ENCODE results near the gene EIF2S3B. TPM values are rescaled to one million over a fixed set of nuclear protein-coding genes. Genes with fewer than 3 reads are reported as not detected.
"Not testable (repeated sequence)": the region's sequence is repeated elsewhere in the genome, so short reads cannot be mapped to it uniquely, and the experiment has no call there.

Gene EIF2S3B
- total RNA-seq: 1.9 TPM

GRCh38 chr12:10505620-10506019 lies at the start of gene EIF2S3B:
TSS of gene EIF2S3B (plus strand) at chr12:10505890. CDS start at chr12:10505903, 13 bp downstream.
- no peak for DNase-seq

GRCh38 chr12:10456856-10457255 lies 48.8 kb upstream of the EIF2S3B start:
- DNase-seq: no peak

GRCh38 chr12:10457760-10458159 lies 47.9 kb upstream of the EIF2S3B start:
- DNase-seq: no peak

GRCh38 chr12:10466311-10466710 lies 39.4 kb upstream of the EIF2S3B start:
- DNase-seq: no peak

DNA sequence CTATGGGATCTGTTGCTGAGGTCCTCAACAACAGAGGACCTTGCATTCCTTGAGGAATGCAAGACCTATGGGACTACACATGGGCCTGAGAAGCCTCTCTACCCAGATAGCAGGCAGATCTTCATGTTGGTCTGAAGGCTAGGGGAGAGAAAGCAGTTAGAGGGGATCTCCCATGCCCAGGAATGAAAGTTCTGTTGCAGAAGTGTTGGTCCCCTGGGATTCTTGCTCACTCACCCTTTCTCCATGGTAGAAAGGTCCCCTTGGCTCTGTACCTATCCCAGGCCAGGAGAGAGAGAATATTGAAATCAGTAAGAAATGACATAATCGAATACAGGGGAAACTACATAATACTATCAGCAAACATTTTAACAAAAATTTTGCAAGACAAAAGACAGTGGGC lies 36.0 kb upstream of the EIF2S3B start:
- DNase-seq: no peak

DNA sequence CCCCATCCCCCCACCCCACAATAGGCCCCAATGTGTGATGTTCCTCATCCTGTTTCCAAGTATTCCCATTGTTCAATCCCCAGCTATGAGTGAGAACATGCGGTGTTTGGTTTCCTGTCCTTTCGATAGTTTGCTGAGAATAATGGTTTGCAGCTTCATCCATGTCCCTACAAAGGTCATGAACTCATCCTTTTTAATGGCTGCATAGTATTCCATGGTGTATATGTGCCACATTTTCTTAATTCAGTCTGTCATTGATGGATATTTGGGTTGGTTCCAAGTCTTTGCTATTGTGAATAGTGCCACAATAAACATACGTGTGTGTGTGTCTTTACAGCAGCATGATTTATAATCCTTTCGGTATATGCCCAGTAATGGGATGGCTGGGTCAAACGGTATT lies 32.9 kb upstream of the EIF2S3B start:
- not testable (repeated sequence) for DNase-seq

GRCh38 chr12:10481901-10482300 lies 23.8 kb upstream of the EIF2S3B start:
- not testable (repeated sequence) for DNase-seq

GRCh38 chr12:10487328-10487727 lies 18.4 kb upstream of the EIF2S3B start:
- DNase-seq: not testable (repeated sequence)

GRCh38 chr12:10491766-10492165 lies 13.9 kb upstream of the EIF2S3B start:
- no peak for DNase-seq

GRCh38 chr12:10497602-10498001 lies 8.1 kb upstream of the EIF2S3B start:
- DNase-seq: no peak

DNA sequence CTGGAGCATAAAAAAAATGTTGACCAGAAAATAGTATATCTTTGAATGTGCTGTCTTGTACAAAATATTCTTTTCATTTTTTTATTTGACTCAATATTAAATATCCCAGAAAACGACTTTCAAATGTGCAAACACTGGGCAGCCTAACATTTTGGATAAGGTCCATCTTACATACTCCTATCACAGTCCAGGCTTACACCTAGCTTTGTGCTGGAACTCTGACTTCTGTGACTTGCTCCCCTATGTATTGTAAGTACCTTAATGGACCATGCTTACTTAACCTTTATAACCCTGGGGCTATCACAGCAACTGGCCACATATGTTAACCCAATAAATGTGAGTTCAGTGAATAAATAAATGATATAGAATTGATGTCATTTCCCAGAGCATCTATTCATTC lies 7.6 kb upstream of the EIF2S3B start:
- no peak for DNase-seq

DNA sequence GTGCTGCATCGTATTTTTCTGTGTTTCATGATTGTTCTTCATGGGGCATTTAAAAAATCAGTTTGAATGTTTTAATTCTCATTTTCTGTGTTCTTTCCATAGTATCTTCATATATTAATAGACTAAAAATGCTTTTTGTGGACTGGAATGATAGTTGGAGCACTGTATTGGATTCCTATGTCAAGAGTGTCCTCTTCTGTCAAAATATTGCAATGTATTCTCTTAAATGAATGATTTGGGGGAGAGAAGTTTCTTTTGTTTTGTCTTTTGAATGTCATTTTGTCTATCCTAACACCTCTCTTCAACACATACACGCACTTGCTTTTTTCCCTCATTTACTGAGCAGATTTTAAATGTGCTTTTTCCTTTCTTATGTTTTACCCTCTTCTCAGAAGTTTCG lies 4.7 kb upstream of the EIF2S3B start:
- no peak for DNase-seq

DNA sequence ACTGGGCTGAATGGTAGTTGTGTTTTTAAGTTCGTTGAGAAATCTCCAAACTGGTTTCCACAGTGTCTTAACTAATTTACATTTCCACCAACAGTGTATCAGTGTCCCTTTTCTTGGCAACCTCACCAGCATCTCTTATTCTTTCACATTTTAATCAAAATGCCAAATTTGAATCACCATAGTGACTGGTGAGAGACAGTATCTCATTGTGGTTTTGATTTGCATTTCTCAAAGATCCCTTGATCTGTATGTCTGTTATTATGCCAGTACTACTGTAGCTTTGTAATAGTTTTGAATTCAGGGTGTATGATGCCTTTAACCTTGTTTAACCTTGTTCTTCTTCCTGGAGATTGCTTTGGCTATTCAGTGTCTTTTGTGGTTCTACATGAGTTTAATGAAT lies 2.2 kb upstream of the EIF2S3B start:
- DNase-seq: no peak

- DNase-seq: no peak
Measured at GRCh38 chr12:10511756-10512355, 6.2 kb downstream of the EIF2S3B start.

DNA sequence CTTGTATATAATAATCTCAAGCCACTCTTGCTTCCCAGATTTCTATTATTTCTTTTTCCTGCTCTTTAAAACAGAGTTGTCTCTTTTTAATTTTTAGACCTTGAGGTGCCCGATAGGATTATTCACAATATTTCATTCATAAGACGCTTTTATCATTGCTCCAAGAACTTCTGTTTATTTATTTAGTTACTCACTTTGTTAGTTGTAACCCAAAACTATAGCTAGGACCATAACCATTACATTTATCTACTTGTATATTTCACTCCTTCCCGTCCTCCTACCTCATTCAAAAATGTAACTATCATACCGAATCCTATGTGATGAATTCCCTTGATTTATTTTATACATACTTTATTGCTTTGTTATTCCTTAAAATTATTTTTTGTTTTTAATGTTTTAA lies 7.1 kb downstream of the EIF2S3B start:
- DNase-seq: no peak

DNA sequence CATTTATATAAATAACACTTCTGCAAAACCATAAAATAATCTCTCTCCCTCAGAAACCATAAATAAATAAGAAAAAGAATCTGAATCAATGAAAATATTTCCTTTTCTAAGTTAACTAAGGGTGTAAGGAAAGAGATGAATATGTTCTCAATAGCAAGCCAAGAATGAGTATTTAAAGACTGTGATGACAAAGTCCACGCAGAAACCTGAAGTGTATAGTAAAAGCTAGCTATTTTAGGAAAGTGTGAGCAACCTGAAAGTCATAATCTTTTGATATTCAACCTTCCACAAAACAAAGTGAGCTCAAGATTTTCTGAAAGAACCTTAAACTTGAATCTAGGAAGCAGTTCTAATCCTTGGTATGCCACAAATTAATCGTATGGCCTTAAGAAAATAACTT lies 15.9 kb downstream of the EIF2S3B start:
- no peak for DNase-seq

DNA sequence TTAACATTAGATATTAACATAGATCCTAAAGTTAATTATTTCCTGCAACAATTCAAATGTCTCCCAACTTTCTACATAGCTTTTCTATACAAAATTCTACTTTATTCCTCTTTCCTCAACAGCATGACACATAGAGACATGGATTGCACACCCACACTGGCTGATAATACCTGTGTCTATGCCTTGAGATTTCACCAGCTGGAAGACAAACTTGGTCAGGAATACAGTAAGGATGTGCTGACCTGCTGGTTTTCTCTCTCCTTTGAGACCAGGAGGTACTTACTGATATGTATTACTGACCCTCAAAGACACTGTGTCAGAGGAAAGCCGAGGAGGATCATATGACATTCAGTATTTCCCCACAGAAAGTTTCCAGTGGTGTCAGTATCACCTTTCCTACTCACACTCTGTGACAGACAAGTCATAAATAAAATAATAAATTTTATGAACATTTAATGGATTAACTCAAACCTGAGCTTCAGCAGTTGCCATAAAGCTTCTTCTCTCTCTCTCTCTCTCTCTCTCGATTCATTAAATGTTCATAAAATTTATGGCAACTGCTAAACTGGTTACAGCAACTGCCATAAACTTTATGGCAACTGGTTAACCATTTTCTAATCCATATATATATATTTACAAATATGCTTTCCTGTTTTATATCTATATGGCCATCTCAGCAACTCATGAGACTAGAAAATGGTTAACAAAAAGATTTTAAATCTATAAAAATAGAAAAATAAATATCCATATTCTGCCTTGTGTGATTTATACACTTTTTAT lies 22.7 kb downstream of the EIF2S3B start:
- DNase-seq: no peak

DNA sequence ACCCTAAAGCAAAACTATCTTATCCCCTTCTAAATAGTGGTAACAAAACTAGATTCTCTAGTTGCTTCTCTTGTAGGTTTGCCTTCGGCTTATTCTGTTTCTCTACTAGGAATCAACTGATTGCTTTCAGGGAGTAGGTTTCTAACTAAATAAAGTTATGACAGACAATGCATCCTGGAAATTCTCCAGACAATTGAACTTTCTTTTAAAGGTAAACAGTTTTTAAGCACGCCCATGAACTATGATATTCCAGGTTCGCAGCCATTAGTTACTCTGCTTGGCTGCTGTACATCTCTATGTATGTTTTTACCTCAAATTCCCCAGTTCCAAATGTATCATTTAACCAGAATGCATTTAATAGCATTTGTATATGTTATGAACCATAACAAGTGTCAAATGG lies 23.9 kb downstream of the EIF2S3B start:
- no peak for DNase-seq

DNA sequence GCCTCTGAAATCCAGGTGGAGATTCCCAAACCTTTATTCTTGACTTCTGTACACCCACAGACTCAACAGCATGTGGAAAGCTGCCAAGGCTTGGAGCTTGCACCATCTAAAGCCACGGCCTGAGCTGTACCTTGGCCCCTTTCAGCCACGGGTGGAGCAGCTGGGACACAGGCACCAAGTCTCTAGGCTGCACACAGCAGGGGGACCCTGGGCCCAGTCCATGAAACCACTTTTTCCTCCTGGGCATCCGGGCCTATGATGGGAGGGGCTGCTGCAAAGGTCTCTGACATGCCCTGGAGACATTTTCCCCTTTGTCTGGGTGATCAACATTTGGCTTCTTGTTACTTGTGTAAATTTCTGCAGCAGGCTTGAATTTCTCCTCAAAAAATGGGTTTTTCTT lies 32.0 kb downstream of the EIF2S3B start:
- no peak for DNase-seq

- DNase-seq: no peak
Measured at GRCh38 chr12:10540776-10541205, 35.1 kb downstream of the EIF2S3B start.

DNA sequence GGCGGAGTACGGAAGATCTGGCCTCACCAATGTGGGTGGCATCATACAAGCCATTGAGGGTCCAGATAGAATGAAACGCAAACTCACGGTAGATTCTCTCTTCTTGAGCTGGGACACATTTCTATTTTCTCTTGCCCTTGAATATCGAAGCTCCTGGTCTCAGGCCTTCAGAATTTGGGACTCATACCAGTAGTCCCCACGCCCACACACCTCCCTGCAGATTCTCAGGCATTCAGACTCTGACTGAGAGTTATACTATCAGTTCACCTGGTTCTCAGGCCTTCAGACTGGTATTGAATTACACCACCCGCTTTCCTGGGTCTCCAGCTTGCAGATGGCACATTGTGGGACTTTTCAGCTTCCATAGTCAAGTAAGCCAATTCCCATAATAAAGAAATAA lies 37.8 kb downstream of the EIF2S3B start:
- DNase-seq: no peak

DNA sequence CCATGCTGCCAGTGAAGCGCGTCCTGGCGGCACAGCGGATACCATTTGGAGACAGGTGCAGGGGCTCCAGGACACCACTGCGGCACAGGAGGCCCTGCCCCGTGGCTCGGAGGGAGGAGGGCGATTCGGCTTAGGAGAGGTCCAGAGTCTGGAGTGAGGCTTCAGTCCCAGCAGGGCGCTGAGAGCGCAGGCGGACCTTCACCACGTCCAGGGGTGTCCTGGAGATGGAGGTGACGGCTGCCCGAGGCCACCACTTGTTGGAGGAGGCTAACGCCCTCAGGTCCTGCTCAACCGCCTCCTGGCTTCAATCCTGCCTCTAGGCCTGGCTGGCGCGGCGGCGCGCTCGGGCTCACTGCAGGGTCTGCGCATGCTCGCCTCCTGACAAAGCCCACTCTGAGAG lies 45.7 kb downstream of the EIF2S3B start:
- no peak for DNase-seq

DNA sequence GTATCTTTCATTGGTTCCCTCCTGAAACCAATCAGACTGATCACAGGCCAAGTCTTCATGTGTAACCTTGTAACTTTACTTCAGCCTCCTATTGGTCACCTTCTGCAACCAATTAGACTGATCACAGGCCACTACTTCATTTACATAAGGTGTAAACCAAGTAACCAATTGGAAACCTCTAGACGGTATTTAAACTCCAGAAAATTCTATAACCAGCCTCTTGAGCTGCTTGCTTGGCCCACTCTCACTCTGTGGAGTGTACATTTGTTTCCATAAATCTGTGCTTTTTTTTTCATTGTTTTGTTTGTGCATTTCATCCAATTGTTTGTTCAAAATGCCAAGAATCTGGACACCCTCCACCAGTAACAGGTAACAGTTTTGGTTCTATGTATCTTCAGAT lies 47.5 kb downstream of the EIF2S3B start:
- no peak for DNase-seq

DNA sequence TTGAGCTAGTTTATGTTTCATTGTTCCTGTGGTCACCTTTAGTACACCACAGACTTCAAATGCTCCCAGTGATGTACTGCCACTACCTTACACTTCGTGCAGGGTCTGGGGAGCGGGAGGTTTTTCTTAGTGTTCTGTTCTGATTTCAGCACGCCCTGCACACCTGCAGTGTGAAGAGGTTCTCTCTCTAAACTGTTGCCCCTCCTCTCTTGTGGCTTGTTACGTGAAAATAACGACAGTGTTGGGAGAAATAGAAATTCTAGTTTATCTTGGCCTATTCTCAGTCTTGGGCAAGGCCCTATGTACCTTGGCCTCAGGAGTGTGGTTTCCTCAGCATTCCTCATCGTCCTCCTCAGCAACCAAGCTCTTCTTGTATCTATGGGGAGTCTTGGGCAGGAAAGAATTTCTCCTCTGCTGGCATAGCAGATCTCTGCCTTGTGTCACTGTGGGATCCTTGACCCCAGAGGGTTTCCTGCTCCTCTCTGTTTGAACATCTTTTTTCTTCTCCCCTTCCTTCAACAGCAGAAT lies 48.6 kb downstream of the EIF2S3B start:
- DNase-seq: no peak
